GM19351 (cell line): Measurements from ENCODE around the gene SELENOO.

ENCODE experiments used
- ATAC-seq: cut with Tn5 transposase; IDR thresholded peaks from one replicate; pipeline ENCODE4 v1.9.1; 2021; ENCODE audit warnings: mild to moderate bottlenecking, moderate library complexity; ENCODE audit not compliant: unreplicated experiment

Gene SELENOO

GRCh38 chr22:50215297-50216054 is 14.7 kb downstream of the SELENOO start:
- no peak for ATAC-seq

- ATAC-seq = no peak
Measured at GRCh38 chr22:50216055-50216683, 15.4 kb downstream of the SELENOO start.

- no peak for ATAC-seq
Measured at GRCh38 chr22:50216684-50217520, 16.1 kb downstream of the SELENOO start.

GRCh38 chr22:50217543-50218152 is 16.8 kb downstream of the SELENOO start:
- no peak for ATAC-seq

GRCh38 chr22:50218153-50218995 is 17.6 kb downstream of the SELENOO start:
- ATAC-seq = no peak

GRCh38 chr22:50218996-50219727 is 18.4 kb downstream of the SELENOO start:
- ATAC-seq = no peak

- no peak for ATAC-seq
Measured at GRCh38 chr22:50219800-50220602, 19.2 kb downstream of the SELENOO start.

- ATAC-seq = no peak
Measured at GRCh38 chr22:50220603-50221409, 20.0 kb downstream of the SELENOO start.

- ATAC-seq = no peak
Measured at GRCh38 chr22:50221410-50222300, 20.8 kb downstream of the SELENOO start.

- no peak for ATAC-seq
Measured at GRCh38 chr22:50222508-50222907, 21.7 kb downstream of the SELENOO start.

GRCh38 chr22:50224071-50224470 is 23.3 kb downstream of the SELENOO start:
- ATAC-seq = no peak

GRCh38 chr22:50225200-50225969 is 24.6 kb downstream of the SELENOO start:
- no peak for ATAC-seq

- ATAC-seq = no peak
Measured at GRCh38 chr22:50226063-50226874, 25.5 kb downstream of the SELENOO start.

GRCh38 chr22:50226875-50227165 is 26.0 kb downstream of the SELENOO start:
- no peak for ATAC-seq

- ATAC-seq = no peak
Measured at GRCh38 chr22:50227579-50228215, 26.9 kb downstream of the SELENOO start.
